GM21737 (cell line): Measurements from ENCODE around the gene ATG10.
"Not testable (repeated sequence)": the region's sequence is repeated elsewhere in the genome, so short reads cannot be mapped to it uniquely, and the experiment has no call there.

Experiments used
- ATAC-seq: cut with Tn5 transposase; IDR thresholded peaks from one replicate; pipeline ENCODE4 v1.9.1; 2021; ENCODE audit warnings: mild to moderate bottlenecking, moderate library complexity; ENCODE audit not compliant: unreplicated experiment

Gene ATG10

GRCh38 chr5:81971712-81972491 lies at the start of gene ATG10:
Gene ATG10, plus strand, starts transcription at chr5:81972023. Its CDS starts 15,548 bp downstream, at chr5:81987571.
- peak; percentile 97 for ATAC-seq

GRCh38 chr5:81922854-81923279 lies 49.0 kb upstream of the ATG10 start:
- no peak for ATAC-seq

DNA sequence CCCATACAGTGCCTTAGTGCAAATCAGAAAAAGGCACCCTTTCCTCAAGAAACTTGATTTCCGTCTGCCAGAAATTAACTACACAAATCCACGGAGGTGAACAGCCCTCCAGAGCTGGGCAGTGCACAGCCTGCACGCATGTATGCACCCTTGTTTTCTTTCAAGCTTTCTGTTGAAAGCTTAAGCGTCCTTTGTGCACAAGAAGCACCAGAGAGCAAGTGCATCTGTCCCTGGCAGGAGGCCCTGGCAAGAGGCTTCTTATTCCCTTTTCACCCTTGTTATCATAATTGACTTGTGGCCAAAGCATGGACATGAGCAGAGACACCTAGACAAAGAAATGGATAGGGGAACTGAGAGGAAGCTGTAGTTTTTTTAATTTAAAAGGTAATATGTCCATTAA lies 47.4 kb upstream of the ATG10 start:
- no peak for ATAC-seq

DNA sequence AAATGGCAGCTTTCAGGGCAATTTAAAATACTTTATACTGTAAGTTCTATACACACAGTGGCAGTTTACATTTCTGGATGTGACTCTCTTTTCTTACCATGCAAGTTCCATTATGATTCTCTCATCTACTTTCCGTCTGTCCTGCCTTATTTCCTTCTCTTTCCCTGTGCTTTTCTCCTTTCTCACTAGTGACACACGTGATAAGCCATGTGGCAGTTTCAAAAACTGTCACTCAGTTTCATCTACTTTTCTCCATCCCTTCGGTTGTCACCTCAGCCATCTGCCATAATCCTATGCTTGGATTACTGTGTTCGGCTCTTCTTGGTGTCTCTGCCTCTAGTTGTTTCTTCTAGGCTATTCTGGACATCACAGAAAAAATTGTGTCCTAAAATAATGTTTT lies 46.8 kb upstream of the ATG10 start:
- no peak for ATAC-seq

- no peak for ATAC-seq
Observed at GRCh38 chr5:81925981-81926380, 45.8 kb upstream of the ATG10 start.

DNA sequence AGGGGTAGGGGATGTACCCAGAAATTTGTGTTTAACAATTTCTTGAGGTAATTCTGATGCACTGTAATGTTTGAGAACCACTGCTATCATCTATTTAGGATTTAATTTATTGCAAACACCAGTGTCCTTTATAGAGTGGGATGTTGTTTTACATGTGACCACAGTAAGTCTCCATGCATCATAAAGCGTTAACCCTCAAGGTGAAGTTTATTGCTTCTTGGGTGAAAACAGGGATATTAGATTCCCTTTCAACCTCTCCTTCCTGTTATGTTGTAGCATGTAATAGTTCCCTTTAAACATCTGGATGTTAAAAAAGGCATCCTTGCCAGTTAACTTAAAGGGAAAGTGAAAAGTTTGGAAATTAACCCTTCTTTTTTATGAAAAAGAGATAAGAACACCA lies 35.8 kb upstream of the ATG10 start:
- ATAC-seq: no peak

DNA sequence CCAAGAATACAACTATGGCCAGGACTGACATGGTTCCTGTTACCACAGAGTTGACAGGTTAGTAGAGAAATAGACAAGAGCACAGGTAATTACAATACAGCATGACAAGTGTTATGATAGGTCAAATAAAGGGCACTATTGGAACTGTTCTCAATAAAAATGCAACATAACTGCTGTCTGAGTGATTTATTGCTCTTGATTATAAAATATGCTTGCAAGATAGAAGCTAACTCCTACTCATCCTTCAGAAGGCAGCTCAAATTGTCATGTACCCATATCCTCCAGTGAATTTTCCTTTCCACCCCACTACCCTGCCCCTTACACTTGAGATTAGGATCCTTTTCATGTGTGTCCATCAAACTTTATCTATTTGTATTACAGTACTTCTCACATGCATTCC lies 35.1 kb upstream of the ATG10 start:
- ATAC-seq: no peak

DNA sequence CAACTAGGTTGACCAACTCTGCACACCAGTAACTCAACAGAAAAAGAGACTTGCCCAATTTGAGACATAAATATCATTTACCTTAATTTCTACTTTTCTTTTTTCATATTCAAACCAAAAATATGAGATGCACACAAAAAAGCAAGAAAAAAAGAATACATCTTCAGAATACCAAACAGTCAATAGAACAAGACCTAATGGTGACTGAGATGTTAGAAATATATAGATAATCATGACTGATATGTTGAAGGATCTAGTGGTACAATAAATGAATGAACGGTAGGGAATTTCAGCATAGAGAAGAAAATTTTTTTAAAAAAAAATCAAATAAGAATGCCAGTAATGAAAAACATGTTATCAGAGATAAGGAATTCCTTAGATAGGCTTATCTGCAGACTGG lies 29.1 kb upstream of the ATG10 start:
- no peak for ATAC-seq

DNA sequence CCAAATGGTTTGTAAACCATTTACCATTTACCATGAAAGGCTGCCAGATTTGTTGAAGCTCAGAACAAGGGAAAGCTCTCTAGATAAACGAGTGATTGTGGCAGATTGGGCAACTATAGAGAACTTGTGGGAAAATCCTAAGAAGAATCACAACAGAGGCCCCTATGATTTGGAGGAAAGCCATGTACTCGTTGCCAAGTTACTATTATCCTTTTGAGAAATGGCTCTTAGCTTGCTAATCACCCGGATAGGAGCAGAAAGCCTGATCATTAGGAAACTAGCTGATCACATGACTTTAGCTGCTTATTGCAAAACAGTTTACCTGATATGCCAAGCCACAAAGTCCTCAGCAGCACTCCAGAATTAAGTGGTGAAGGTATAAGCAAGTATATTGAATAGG lies 23.5 kb upstream of the ATG10 start:
- no peak for ATAC-seq

- no peak for ATAC-seq
Observed at GRCh38 chr5:81949462-81949861, 22.4 kb upstream of the ATG10 start.

GRCh38 chr5:81950996-81951395 lies 20.8 kb upstream of the ATG10 start:
- no peak for ATAC-seq

GRCh38 chr5:81954796-81955195 lies 17.0 kb upstream of the ATG10 start:
- ATAC-seq: not testable (repeated sequence)

GRCh38 chr5:81958129-81958528 lies 13.7 kb upstream of the ATG10 start:
- ATAC-seq: not testable (repeated sequence)

- no peak for ATAC-seq
Observed at GRCh38 chr5:81961651-81962440, 10.0 kb upstream of the ATG10 start.

- no peak for ATAC-seq
Observed at GRCh38 chr5:81963544-81963943, 8.3 kb upstream of the ATG10 start.

DNA sequence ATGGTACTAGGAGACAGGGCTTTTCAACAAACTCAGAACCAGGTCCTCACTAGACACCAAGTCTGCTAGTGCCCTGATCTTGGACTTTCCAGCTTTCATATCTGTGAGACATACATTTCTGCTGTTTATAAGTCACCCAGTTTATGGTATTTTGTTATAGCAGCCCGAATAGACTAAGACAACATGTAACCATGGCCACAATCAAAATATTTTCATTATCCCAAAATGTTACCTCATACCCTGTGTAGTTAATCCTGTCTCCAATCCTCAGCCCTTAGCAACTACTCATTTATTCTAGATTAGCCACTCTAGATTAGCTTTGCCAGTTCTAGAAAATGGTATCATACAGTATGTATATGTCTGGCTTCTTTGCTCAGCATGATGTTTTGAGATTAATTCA lies 6.3 kb upstream of the ATG10 start:
- no peak for ATAC-seq

- no peak for ATAC-seq
Observed at GRCh38 chr5:81969226-81969625, 2.6 kb upstream of the ATG10 start.

- ATAC-seq: no peak
Observed at GRCh38 chr5:81969912-81970311, 1.9 kb upstream of the ATG10 start.

DNA sequence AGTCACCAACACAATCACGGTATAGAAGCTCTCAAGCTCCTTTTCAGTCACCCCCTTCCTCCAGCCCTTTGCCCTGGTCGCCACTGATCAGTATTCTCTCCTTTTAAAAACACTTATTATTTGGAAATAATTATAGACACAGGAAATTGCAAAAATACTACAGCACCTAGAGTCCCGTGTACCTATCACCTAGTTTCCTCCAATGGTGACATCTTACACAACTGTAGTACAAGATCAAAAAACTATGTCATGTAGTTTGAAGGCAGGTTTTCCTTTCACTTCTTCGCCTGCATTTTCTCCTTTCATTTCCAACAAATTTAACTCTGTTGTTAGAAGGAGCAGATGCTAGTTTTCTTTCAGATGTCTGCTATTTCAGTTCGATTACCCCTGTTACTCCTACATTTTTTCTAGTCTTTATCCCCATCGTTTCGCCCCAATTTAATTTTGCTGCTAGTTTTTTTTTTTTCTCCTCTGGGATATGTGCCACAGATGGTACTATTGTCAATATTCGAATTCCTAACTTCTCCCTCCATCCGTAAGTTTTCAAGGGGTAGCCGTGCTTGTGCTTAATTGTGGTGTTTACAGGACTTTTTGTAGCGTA lies 612 bp upstream of the ATG10 start:
- no peak for ATAC-seq

DNA sequence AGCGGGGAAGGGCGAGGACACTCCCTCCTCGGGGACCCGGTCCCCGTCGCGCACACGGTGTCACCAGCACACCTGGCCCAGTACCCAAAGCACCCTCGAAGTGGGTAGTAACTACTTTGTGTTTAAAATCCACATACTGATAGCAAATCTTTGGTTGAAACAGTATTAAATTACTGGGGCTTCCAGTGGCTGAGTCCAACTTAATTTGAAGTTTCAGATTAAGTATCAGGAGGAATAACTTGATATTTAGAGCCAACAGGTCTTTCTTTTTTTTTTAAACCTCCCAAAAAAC lies 615 bp downstream of the ATG10 start:
- ATAC-seq: no peak

DNA sequence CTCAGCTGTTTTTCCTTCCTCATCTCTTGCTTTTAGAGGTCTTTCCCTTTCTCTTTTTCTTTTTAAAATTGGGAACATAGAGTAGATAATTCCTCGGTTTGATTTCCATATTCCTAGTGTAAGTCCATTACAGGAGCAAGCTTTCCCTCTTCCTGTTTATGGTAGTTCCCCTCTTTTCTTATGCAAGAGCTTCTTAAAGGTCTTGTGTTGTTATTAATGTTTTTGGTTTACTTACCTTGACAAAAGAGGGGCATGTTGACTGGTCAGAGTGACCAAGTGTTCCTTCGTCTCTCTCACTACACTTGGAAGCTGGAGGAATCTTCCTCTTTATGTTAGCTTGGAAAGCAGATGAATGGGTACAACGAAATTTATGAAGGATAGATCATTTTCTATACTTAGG lies 8.3 kb downstream of the ATG10 start:
- no peak for ATAC-seq
